A549 (cell line): ENCODE measurements around the gene PRKRA. TPM values are rescaled to one million over a fixed set of nuclear protein-coding genes. Genes with fewer than 3 reads are reported as not detected.
"Not testable (repeated sequence)": the region's sequence is repeated elsewhere in the genome, so short reads cannot be mapped to it uniquely, and the experiment has no call there.

ENCODE experiments used
- ATAC-seq, 2 experiments: fragments of 200-7000 bp in 1 of 2; fragments of >200 bp in 1 of 2; cut with Nextera tagmentation in 1 of 2; cut with Tn5 transposase in 1 of 2; 3 replicates each; pipeline versions ENCODE4 v1.8.0 to v1.9.1; 2018 to 2020; ENCODE audit warnings: mild to moderate bottlenecking in 1 of 2, moderate library complexity in 1 of 2
- CTCF ChIA-PET: fragments of 300-600 bp; sonication (Branson Sonifier 250); formaldehyde crosslinking; extraction: SDS; loops from one replicate; lab custom pipeline; 2021; ENCODE audit warnings: antibody characterized with exemption, inconsistent platforms; lab: Yijun Ruan, JAX
- POLR2A ChIA-PET: fragments of 350-600 bp; formaldehyde crosslinking; extraction: SDS; loops from one replicate; lab custom pipeline; 2021; ENCODE audit warnings: antibody characterized with exemption, inconsistent platforms; lab: Yijun Ruan, JAX
- DNase-seq, 2 experiments: peaks; one replicate each; pipeline versions ENCODE4 v3.0.0 to v3.0.0-alpha.2; 2011 to 2016; ENCODE audit warnings: low read depth in 1 of 2, low spot score in 1 of 2
- FAIRE-seq: peaks from 2 replicates; lab custom pipeline; 2011; peaks lifted over from hg19 to GRCh38; lab: Jason Lieb, UNC
- H3K27ac ChIP-seq, 2 experiments: fragments of >200 bp; sonication (Bioruptor Twin); formaldehyde crosslinking; 3 replicates each; pipeline ENCODE4 v1.5.1; 2016 to 2017
- H3K4me1 ChIP-seq: fragments of >200 bp; sonication (Bioruptor Twin); formaldehyde crosslinking; 3 replicates; pipeline ENCODE4 v1.6.1; 2016
- H3K4me2 ChIP-seq: fragments of >200 bp; sonication (Bioruptor Twin); formaldehyde crosslinking; 3 replicates; pipeline ENCODE4 v1.6.1; 2016
- H3K4me3 ChIP-seq: fragments of >200 bp; sonication (Bioruptor Twin); formaldehyde crosslinking; 3 replicates; pipeline ENCODE4 v1.5.1; 2016
- H3K9me3 ChIP-seq: fragments of >200 bp; sonication (Bioruptor Twin); formaldehyde crosslinking; 3 replicates; pipeline ENCODE4 v1.6.1; 2016
- ATOH8 ChIP-seq: fragments of 250-450 bp; sonication (Bioruptor Pico); IDR thresholded peaks from 2 replicates; pipeline ENCODE4 v1.5.0; 2020; ENCODE audit warnings: low read depth, mild to moderate bottlenecking, moderate library complexity
- BHLHE40 ChIP-seq: IDR thresholded peaks from 2 replicates; pipeline ENCODE4 v1.6.1; 2012; ENCODE audit warnings: low read depth, low read length, inconsistent platforms
- CEBPB ChIP-seq, 2 experiments: fragments of >200 bp in 1 of 2; sonication (Bioruptor Twin) in 1 of 2; formaldehyde crosslinking in 1 of 2; IDR thresholded peaks; 2 replicates each; pipeline ENCODE4 v1.6.1; 2012 to 2016
- CHD2 ChIP-seq: fragments of 150-350 bp; IDR thresholded peaks from 2 replicates; pipeline ENCODE4 v1.6.1; 2014; ENCODE audit warnings: low read length; ENCODE audit not compliant: partially characterized antibody
- CHD4 ChIP-seq: fragments of 200-600 bp; sonication (generic); IDR thresholded peaks from 2 replicates; pipeline ENCODE4 v1.6.1; 2016; ENCODE audit warnings: antibody characterized with exemption, mild to moderate bottlenecking, borderline replicate concordance
- EHMT2 ChIP-seq: fragments of 200-600 bp; sonication (generic); IDR thresholded peaks from 2 replicates; pipeline ENCODE4 v1.6.1; 2016; ENCODE audit warnings: antibody characterized with exemption, low read depth, mild to moderate bottlenecking, moderate library complexity
- FOSL2 ChIP-seq, 2 experiments: fragments of 450-650 bp in 1 of 2; fragments of >200 bp in 1 of 2; sonication (Bioruptor Twin) in 1 of 2; formaldehyde crosslinking; IDR thresholded peaks; 2 replicates each; pipeline versions ENCODE4 v1.5.0 to v1.6.1; 2016 to 2020; ENCODE audit warnings: mild to moderate bottlenecking in 1 of 2, moderate library complexity in 1 of 2
- GATA3 ChIP-seq: IDR thresholded peaks from 2 replicates; pipeline ENCODE4 v1.6.1; 2012; ENCODE audit warnings: borderline replicate concordance
- HDAC2 ChIP-seq: fragments of 200-600 bp; sonication (generic); IDR thresholded peaks from 2 replicates; pipeline ENCODE4 v1.6.1; 2016
- HOXA7 ChIP-seq: fragments of 250-450 bp; sonication (Bioruptor Pico); IDR thresholded peaks from 2 replicates; pipeline ENCODE4 v1.5.0; 2020; ENCODE audit warnings: mild to moderate bottlenecking, moderate library complexity
- HOXB5 ChIP-seq: fragments of 250-450 bp; sonication (Bioruptor Pico); IDR thresholded peaks from 2 replicates; pipeline ENCODE4 v1.5.0; 2020; ENCODE audit warnings: mild to moderate bottlenecking, moderate library complexity
- KDM5A ChIP-seq: fragments of 200-600 bp; sonication (generic); IDR thresholded peaks from 2 replicates; pipeline ENCODE4 v1.6.1; 2016; ENCODE audit warnings: antibody characterized with exemption, mild to moderate bottlenecking
- MAX ChIP-seq: IDR thresholded peaks from 2 replicates; pipeline ENCODE4 v1.6.1; 2012
- RAD21 ChIP-seq, 2 experiments: fragments of >200 bp in 1 of 2; sonication (Bioruptor Twin) in 1 of 2; formaldehyde crosslinking in 1 of 2; IDR thresholded peaks in 1 of 2; conservative IDR thresholded peaks in 1 of 2; 2 replicates in 1 of 2; 3 replicates in 1 of 2; pipeline ENCODE4 v1.6.1; 2012 to 2018; ENCODE audit warnings: inconsistent platforms in 1 of 2
- RNF2 ChIP-seq: fragments of 200-600 bp; sonication (generic); IDR thresholded peaks from 2 replicates; pipeline ENCODE4 v1.6.1; 2016; ENCODE audit warnings: low read depth, mild to moderate bottlenecking, antibody characterized with exemption, moderate library complexity, borderline replicate concordance
- TFCP2L1 ChIP-seq: fragments of 250-450 bp; sonication (Bioruptor Pico); IDR thresholded peaks from 2 replicates; pipeline ENCODE4 v1.5.0; 2021; ENCODE audit warnings: mild to moderate bottlenecking
- ZFP36 ChIP-seq: fragments of 450-650 bp; IDR thresholded peaks from 2 replicates; pipeline ENCODE4 v1.6.1; 2014; ENCODE audit warnings: borderline replicate concordance; ENCODE audit not compliant: partially characterized antibody
- ZNF302 ChIP-seq: fragments of 250-450 bp; sonication (Bioruptor Pico); IDR thresholded peaks from 2 replicates; pipeline ENCODE4 v1.9.0; 2021; ENCODE audit warnings: inconsistent platforms, mild to moderate bottlenecking, moderate library complexity
- WGBS: methylation state at CpG from one replicate; pipeline ENCODE4 v1.1.6; 2017; ENCODE audit errors: missing lambda C conversion rate; 5-methylcytosine and 5-hydroxymethylcytosine counted together
- polyA plus RNA-seq, 4 experiments: library from polyadenylated mRNA; depleted of rRNA in 3 of 4; stranded (reverse); fragments of >200 nt; fragmentation: RNase III in 1 of 4; extraction: RNeasy Plus Mini Kit Qiagen cat#74134 plus additional on column Dnase treatment in 1 of 4; gene quantifications; 2 replicates in 3 of 4; 3 replicates in 1 of 4; pipeline ENCODE4 v1.2.3, GENCODE V29; 2011 to 2017
- TF ChIP-seq, protein P1 (sequence below): fragments of >200 bp; sonication (Bioruptor Twin); formaldehyde crosslinking; IDR thresholded peaks from 3 replicates; pipeline ENCODE4 v1.5.1; 2016
- TF ChIP-seq, protein P2 (sequence below): fragments of >200 bp; sonication (Bioruptor Twin); formaldehyde crosslinking; IDR thresholded peaks from 2 replicates; pipeline ENCODE4 v1.6.1; 2016

Gene PRKRA
- polyA plus RNA-seq, 2 of the 4 experiments (the other 2 are of a cell fraction), result 44.1 to 63.4 TPM

GRCh38 chr2:178426388-178426787 is 24.6 kb downstream of the PRKRA start:
- CTCF ChIA-PET, result interaction anchor here (1.2 to 8.5 kb wide), 2 partner anchors 8 to 12 kb away, joined by 3 to 52 read pairs; no protein-coding TSS in a partner anchor
- H3K4me1 ChIP-seq, result no peaks in the 10 kb centered on the region
- TF ChIP-seq ZNF302 (CRISPR knock-in tag) (no peak), RAD21 (conservative IDR thresholded peaks at IDR 0.05 in 1 of 2, IDR thresholded peaks at IDR 0.05 in 1 of 2) (no peak), TFCP2L1 (CRISPR knock-in tag) (no peak), EHMT2 (no peak), GATA3 (no peak), ZFP36 (no peak), MAX (no peak), CHD2 (no peak), FOSL2 (IDR thresholded peaks at IDR 0.05) (no peak), FOSL2 (CRISPR knock-in tag; IDR thresholded peaks at IDR 0.05) (no peak), CHD4 (no peak), BHLHE40 (no peak), RNF2 (no peak), HOXA7 (CRISPR knock-in tag) (no peak), KDM5A (no peak), ATOH8 (CRISPR knock-in tag) (no peak), HOXB5 (no peak), HDAC2 (no peak), CEBPB (IDR thresholded peaks at IDR 0.05) (no peak)
- TF ChIP-seq, protein P1, sequence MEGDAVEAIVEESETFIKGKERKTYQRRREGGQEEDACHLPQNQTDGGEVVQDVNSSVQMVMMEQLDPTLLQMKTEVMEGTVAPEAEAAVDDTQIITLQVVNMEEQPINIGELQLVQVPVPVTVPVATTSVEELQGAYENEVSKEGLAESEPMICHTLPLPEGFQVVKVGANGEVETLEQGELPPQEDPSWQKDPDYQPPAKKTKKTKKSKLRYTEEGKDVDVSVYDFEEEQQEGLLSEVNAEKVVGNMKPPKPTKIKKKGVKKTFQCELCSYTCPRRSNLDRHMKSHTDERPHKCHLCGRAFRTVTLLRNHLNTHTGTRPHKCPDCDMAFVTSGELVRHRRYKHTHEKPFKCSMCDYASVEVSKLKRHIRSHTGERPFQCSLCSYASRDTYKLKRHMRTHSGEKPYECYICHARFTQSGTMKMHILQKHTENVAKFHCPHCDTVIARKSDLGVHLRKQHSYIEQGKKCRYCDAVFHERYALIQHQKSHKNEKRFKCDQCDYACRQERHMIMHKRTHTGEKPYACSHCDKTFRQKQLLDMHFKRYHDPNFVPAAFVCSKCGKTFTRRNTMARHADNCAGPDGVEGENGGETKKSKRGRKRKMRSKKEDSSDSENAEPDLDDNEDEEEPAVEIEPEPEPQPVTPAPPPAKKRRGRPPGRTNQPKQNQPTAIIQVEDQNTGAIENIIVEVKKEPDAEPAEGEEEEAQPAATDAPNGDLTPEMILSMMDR, result no peak
- TF ChIP-seq, protein P2, sequence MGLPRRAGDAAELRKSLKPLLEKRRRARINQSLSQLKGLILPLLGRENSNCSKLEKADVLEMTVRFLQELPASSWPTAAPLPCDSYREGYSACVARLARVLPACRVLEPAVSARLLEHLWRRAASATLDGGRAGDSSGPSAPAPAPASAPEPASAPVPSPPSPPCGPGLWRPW, result no peak
- TF ChIP-seq, all 56 proteins: peak for 0
- H3K27ac ChIP-seq, result no peak overlapping the region
- POLR2A ChIA-PET, result no interaction called here
- no peak for FAIRE-seq
- no peaks in the 10 kb centered on the region for H3K9me3 ChIP-seq
- ATAC-seq, result no peak
- no peak overlapping the region for H3K4me2 ChIP-seq
- no peak overlapping the region for H3K4me3 ChIP-seq
- DNase-seq, result no peak
- 95% methylated on average over 3 of the region's 3 CpGs for WGBS

- no peaks in the 10 kb centered on the region for H3K4me1 ChIP-seq
- H3K4me3 ChIP-seq, result no peak overlapping the region
- CTCF ChIA-PET, result interaction anchor here (0.6 to 8.5 kb wide), 5 partner anchors 10 to 1031 kb away, joined by 3 to 52 read pairs (median 3); no protein-coding TSS in a partner anchor
- DNase-seq (no peak), FAIRE-seq (no peak), ATAC-seq (no peak)
- TF ChIP-seq, protein P1, result no peak
- TF ChIP-seq ZNF302 (CRISPR knock-in tag), result no peak
- TF ChIP-seq, protein P2, result no peak
- POLR2A ChIA-PET, result no interaction called here
- H3K27ac ChIP-seq, result no peak overlapping the region
- H3K9me3 ChIP-seq, result no peaks in the 10 kb centered on the region
- 81% methylated on average over 4 of the region's 4 CpGs for WGBS
- H3K4me2 ChIP-seq, result no peak overlapping the region
These were observed 25.6 kb downstream of the PRKRA start for GRCh38 chr2:178425255-178425827.

DNA sequence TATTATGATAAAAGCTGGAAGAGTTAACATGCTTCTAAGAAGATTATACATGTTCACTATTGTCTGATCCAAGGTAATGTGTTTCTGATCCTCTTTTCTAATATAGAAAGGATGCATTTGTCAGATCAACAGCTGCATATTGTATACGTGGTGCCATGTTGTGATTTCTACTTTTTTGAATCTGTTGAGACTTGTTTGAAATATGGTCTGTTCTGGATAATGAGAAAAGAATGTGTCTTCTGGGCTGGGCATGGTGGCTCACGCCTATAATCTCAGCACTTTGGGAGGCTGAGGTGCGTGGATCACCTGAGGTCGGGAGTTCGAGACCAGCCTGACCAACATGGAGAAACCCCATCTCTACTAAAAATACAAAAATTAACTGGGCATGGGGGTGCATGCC is 27.2 kb downstream of the PRKRA start:
- H3K9me3 ChIP-seq, ATAC-seq, H3K4me2 ChIP-seq, DNase-seq, H3K4me3 ChIP-seq, H3K4me1 ChIP-seq, H3K27ac ChIP-seq, FAIRE-seq, POLR2A ChIA-PET: not testable (repeated sequence)
- 91% methylated on average over 5 of the region's 5 CpGs for WGBS
- CTCF ChIA-PET, result interaction anchor here (1.3 to 3.7 kb wide), 3 partner anchors 9 to 291 kb away, joined by 5 to 21 read pairs (median 11); no protein-coding TSS in a partner anchor
